ENCODE measurements around the gene KATNB1.

Gene KATNB1, protein sequence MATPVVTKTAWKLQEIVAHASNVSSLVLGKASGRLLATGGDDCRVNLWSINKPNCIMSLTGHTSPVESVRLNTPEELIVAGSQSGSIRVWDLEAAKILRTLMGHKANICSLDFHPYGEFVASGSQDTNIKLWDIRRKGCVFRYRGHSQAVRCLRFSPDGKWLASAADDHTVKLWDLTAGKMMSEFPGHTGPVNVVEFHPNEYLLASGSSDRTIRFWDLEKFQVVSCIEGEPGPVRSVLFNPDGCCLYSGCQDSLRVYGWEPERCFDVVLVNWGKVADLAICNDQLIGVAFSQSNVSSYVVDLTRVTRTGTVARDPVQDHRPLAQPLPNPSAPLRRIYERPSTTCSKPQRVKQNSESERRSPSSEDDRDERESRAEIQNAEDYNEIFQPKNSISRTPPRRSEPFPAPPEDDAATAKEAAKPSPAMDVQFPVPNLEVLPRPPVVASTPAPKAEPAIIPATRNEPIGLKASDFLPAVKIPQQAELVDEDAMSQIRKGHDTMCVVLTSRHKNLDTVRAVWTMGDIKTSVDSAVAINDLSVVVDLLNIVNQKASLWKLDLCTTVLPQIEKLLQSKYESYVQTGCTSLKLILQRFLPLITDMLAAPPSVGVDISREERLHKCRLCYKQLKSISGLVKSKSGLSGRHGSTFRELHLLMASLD

DNA sequence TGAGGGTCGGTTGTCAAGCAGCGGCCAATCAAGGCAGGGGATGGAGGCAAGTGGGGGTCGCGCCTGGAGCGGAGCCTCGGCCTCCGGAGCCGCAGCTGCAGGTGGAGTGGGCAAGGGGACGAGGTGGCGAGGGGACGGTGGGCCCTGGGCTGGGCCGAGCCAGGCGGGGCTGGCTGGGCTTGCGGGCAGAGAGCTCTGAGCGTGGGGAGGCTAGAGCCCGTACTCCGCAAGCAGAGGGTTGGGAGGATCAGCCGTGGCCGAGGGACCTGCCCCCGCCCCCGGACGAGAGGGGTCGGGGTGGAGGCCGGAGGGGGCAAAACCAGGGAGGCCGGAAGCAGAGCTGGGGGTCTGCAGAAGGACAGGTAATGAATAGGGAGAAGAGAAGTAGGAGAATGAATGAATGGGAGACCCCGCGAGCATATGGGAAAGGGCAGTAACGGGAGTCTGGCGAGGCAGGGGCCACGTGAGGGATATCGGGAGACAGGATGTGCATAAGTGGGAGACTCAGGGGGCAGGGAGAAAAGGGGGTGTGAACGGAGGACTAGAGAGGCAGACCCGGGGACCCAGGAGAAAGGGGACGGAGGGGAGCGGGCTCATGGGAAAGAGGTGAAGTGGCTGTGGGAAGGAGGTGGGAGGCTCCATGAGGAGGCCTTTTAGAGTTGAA is at the start of gene KATNB1:
Gene KATNB1, plus strand, starts transcription at position 16 of the 664 bp plus-strand sequence. CDS start 1,474 bp downstream, outside the sequence.
- no peak for DNase-seq

- no peak for DNase-seq
Observed at GRCh38 chr16:57686577-57686976, 49.0 kb upstream of the KATNB1 start.

DNA sequence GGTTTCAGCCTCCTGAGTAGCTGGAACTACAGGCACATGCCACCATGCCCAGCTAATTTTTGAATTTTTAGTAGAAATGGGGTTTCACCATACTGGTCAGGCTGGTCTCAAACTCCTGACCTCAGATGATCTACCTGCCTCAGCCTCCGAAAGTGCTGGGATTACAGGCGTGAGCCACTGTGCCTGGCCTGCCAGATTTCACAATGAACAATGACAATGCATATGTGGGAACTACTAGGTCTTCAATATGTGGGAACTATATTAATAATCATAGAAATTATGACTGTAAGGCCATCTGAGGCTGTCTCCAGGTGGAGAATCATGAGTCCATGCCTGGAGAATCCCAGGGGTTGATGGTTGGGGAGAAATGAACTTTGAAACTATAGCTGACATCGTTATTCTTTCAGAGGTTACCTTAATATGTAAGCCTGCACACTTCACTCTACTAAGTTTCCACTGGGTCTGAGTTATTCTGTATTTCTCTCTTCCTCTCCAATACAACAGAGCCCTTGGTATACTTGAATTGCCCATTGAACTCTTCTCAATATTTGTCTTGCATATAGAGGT is 48.1 kb upstream of the KATNB1 start:
- no peak for DNase-seq

DNA sequence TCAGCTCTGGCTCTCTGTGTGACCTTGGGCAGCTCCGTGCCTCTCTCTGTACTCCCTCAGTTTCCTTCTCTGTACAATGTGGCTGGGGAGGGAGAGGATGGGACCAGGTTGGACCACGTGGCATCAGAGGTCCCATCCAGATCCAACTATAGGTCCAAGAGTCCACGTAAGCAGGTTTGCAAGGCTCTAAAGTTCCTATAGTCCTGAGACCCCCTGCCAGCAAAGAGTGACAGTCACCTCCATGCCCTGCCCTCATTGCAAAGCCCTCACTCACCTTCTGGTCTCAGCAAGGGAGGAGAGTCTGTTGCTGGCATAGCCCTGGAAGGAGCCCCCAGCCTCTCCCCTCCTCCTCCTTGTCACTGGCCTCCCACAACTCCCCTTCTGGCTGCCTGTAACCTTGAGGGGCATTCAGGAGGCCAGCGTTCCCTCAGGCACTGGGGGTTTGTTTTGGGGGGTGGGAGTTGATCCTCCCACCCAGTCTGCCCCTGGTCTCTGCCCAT is 47.0 kb upstream of the KATNB1 start:
- DNase-seq = no peak

GRCh38 chr16:57688987-57689761 is 46.4 kb upstream of the KATNB1 start:
- no peak for DNase-seq

- DNase-seq = no peak
Observed at GRCh38 chr16:57689762-57690558, 45.6 kb upstream of the KATNB1 start.

DNA sequence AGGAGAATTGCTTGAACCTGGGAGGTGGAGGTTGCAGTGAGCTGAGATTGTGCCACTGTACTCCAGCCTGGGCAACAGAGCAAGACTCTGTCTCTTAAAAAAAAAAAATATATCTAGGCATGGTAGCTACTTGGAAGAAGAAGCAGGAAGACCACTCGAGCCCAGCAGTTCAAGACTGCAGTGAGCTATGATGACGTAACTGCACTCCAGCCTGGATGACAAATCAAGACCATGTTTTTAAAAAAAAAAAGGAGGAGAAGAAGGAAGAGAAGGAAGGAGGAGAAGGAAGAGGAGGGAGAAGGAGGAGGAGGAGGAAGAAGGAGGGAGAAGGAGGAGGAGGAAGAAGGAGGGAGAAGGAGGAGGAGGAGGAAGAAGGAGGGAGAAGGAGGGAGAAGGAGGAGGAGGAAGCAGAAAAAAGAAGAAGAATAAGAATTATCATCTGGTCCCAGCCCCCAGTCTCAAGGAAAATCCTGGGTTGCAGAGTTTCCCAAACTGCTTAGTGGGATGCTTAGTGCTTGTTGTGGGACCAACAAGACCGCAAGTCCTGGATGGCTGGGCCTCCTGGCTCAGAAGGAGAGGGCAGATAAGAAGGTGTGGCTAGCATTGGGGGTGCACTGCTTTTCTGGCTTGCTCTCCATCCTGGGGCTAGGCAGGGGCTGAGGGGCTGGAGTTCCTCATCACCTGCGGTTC is 44.6 kb upstream of the KATNB1 start:
- no peak for DNase-seq

DNA sequence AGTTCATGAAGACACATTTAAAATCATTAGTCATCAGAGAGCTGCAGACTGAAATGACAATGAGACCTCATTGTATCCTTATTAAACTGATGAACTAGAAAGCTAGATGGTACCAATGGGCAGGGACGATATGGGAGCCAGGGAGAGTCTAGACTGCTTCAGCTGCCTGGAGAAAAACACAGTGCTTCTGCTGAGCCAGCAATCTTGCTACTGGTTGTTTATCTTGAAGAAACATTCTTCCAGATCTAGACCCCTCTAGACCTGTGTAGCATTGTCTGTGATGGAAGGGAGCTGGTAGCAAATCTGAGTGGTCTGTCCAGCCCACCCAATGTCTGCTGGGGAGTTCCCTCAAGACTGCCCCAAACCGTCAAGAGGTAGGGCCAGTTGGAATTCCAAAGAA is 42.9 kb upstream of the KATNB1 start:
- DNase-seq = no peak

DNA sequence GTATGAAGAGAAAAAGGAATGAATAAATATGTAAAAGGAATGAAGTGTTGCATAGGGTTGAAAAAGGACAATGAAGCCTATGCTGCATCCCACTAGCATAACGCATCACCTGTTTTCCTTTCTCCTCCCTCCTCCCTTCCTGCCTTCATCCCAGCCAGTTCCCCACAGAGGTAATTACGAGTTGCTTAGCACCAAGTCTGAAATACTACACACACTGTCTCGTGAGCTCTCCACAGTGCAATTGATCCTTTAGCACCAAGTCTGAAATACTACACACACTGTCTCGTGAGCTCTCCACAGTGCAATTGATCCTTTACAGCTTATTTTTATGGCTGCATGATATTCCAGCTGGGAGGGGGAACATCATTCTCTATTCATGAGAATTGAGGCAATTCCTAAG is 42.0 kb upstream of the KATNB1 start:
- DNase-seq = no peak

DNA sequence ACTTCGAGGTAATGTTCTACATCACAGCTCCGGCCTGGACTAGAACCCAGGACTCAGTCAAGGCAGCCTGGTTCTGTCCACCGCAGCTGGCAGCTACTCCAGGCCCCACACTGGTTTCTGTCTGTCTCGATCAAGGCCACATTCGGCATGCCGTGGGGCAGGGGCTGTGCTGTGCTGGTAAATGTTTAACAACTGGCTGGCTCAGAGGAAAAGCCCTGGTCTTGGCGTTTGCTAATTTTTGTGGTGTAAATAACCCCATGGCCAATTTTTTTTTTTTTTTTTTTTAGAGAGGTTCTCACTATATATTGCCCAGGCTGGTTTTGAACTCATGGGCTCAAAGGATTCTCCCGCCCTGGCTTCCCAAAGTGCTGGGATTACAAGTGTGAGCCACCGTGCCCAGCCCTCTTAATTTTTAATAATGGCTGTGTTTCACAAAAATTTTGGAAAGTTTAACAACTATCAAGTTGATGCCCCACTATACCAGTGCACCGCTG is 41.3 kb upstream of the KATNB1 start:
- no peak for DNase-seq

DNA sequence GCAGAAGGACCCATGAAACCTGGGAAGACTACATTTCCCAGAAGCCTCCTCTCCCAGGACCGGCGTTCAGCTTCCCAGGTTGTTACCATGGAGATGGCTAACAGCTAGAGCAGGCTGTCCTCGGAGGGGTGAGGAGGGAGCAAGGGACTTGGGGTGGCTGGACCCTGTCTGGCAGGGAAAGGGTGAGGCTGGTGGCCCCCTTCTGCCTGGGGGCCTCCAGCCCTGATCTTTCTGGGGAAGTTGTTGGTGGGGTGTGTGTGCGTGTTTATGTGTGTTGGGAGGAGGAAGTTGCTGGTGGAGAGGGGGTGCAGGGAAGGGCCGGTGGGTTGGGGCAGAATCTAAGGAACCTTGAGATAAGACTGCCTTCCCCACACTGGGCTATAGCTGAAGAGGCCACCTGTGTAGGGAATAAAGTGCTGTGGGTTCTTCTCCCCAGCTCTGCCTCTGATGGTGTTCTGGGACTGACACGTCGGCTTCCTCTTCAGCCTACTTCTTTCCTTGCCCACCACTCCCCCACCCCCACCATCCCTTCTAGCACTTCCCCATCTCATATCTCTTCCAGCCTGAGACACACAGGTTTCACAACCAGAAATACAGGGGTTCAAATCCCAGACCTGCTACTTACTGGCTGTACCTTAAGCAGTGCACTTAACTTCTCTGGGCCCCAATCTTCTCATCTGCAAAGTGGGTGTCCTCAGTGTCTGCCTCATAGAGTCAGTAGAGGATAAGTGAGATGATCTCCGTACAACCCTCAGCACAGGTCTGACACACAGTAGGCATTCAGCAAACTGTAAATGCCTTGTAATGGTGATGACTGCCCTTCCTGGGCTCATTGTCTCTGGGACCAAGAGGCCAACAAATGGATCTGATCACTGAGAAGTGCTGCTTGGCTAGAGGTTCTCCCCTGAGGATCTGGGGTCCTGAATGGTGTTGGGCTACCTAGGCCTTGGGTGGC is 40.6 kb upstream of the KATNB1 start, which contains the start of gene DRC7:
Gene DRC7, plus strand, starts transcription at position 82 of the 955 bp plus-strand sequence. CDS start 3,144 bp downstream, outside the sequence.
- no peak for DNase-seq

DNA sequence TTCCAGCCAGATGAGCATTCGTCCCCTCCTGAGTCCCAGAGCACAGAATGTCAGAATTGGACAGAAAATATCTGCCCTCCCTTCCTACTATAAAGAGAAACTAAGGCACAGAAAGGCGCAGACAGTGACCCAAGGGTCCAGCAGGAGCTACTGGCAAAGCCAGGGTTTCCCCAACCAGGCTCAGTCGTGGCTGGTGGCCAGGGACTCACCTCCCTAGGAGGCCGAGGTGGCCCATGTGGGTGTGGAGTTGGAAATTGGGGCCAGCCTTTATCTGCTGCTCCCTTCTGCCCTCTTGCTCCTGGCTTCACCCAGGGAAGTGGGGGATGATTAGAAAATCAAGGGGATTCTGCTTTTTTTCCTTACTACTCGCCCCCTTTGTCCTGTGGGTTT is 39.9 kb upstream of the KATNB1 start:
- DNase-seq = no peak

DNA sequence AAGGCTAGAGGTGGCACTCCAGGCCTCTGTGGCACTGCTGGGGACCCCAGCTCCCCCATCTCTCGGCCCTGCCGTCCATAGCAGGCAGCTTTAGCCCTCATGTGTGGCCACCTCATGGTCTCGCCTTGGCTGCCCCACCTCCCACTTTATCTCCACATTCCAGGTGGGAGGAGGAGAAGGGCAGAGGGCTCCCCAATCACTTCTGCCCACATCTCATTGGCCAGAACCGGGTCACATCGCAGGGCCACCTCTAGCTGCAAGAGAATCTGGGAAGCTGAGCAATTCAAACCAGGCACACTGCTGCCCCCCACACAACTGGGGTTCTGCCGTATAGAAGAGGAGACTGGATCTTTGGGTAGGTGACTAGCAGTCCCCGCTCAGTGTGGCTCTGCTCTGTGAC is 39.3 kb upstream of the KATNB1 start:
- DNase-seq = no peak

DNA sequence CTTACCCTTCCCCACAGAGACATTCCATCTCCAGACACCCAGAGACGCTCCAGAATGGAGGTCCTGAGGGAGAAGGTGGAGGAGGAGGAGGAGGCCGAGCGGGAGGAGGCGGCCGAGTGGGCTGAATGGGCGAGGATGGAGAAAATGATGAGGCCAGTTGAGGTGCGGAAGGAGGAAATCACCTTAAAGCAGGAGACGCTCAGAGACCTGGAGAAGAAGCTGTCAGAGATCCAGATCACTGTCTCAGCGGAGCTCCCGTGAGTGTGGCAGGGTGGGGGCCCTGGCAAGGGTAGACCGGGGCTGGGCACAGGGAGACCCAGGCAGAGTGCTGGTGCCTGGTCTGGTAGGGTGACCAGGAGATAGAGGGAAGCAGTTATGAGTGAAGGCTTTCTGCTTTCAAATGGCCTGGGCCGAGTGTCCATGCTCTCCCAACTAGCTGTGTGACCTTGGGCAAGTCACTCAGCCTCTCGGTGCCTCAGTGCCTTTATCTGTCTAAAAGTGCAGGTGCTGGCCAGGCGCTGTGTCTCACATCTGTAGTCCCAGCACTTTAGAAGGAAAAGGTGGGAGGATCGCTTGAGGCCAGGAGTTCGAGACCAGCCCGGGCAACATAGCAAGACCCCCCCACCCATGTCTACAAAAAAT is 37.6 kb upstream of the KATNB1 start:
- DNase-seq = no peak

GRCh38 chr16:57698812-57699405 is 36.7 kb upstream of the KATNB1 start:
- no peak for DNase-seq

DNA sequence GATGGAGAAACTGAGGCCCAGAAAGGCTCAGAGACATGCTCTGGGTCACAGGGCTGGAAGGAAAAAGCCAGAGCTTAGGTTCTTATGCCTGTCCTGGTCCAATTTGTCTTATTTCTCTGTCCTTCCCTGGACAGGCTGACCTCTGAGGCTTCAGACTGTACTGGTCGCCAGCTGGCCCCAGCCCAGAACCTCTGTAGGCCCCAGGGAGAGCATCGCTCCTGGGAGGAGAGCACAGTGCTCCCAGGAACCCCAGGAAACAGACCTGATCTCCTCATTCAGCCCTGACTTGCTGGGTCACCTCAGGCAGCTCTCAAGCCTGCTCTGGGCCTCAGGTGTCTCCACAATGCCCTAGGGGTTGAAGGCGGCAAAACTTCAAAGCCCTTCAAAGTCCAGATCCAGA is 36.1 kb upstream of the KATNB1 start:
- DNase-seq = no peak

DNA sequence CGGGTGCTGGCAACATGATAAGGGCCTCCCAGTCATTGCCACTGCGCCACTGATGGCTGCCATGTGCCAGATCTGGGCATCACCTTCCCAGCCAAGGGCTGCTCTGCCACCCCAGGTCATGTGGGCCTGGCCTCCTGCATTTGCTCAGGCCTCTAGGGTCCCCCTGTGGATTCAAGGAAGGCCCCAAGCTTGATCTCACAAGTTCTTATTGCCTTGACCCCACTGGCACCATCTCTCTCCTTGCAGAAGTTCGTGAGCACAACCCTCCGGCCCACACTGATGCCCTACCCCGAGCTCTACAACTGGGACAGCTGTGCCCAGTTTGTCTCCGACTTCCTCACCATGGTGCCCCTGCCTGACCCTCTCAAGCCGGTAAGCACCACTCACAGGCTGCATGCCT is 35.7 kb upstream of the KATNB1 start:
- no peak for DNase-seq

GRCh38 chr16:57700781-57701551 is 34.6 kb upstream of the KATNB1 start:
- no peak for DNase-seq

Measured in right forelimb (tissue), 1 donor.